RWPE1 (cell line): ENCODE measurements around the gene RHBDD3.
A peak's percentile ranks its signal among the peaks of the same experiment; 100 is the strongest.

Source experiments
- CTCF ChIA-PET: fragments of 350-600 bp; sonication (Branson Sonifier 250); formaldehyde crosslinking; extraction: SDS; loops from one replicate; lab custom pipeline; 2021; lab: Yijun Ruan, JAX
- POLR2A ChIA-PET: fragments of 400-600 bp; formaldehyde crosslinking; extraction: SDS; loops from one replicate; lab custom pipeline; 2020; ENCODE audit warnings: antibody characterized with exemption; ENCODE audit not compliant: low non-redundant PET; lab: Yijun Ruan, JAX
- DNase-seq: peaks from one replicate; pipeline ENCODE4 v3.0.0; 2012; ENCODE audit warnings: low spot score
- H3K27ac ChIP-seq: fragments of 450-650 bp; 2 replicates; pipeline ENCODE4 v1.5.1; 2017
- TF ChIP-seq, protein P1 (sequence below): fragments of 450-650 bp; conservative IDR thresholded peaks from 2 replicates; pipeline ENCODE4 v1.5.1; 2017; ENCODE audit warnings: low read depth, mild to moderate bottlenecking

Gene RHBDD3

DNA sequence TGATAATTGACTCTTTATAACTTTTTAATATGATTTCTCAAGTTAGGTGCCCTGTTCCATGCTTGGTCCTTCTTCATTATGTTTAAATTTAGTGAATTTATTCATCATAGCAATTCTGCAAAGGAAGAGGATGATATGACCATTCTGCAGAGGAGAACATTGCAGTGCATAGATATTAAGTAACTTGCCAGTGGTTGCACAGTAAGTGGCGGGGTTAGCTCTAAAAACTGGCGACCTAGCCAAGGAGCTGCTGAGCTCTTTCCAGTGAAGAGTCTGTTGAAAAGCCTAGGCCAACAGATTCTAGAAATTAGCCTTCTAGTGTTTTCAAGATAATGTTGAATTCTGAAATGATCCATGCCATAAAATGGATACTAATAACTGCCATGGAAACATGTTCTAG, 4.8 kb upstream of the RHBDD3 start:
- ChIA-PET CTCF (no interaction called here), POLR2A (no interaction called here)
- H3K27ac ChIP-seq: no peak overlapping the region
- TF ChIP-seq, protein P1, sequence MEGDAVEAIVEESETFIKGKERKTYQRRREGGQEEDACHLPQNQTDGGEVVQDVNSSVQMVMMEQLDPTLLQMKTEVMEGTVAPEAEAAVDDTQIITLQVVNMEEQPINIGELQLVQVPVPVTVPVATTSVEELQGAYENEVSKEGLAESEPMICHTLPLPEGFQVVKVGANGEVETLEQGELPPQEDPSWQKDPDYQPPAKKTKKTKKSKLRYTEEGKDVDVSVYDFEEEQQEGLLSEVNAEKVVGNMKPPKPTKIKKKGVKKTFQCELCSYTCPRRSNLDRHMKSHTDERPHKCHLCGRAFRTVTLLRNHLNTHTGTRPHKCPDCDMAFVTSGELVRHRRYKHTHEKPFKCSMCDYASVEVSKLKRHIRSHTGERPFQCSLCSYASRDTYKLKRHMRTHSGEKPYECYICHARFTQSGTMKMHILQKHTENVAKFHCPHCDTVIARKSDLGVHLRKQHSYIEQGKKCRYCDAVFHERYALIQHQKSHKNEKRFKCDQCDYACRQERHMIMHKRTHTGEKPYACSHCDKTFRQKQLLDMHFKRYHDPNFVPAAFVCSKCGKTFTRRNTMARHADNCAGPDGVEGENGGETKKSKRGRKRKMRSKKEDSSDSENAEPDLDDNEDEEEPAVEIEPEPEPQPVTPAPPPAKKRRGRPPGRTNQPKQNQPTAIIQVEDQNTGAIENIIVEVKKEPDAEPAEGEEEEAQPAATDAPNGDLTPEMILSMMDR: no peak
- no peak for DNase-seq

DNA sequence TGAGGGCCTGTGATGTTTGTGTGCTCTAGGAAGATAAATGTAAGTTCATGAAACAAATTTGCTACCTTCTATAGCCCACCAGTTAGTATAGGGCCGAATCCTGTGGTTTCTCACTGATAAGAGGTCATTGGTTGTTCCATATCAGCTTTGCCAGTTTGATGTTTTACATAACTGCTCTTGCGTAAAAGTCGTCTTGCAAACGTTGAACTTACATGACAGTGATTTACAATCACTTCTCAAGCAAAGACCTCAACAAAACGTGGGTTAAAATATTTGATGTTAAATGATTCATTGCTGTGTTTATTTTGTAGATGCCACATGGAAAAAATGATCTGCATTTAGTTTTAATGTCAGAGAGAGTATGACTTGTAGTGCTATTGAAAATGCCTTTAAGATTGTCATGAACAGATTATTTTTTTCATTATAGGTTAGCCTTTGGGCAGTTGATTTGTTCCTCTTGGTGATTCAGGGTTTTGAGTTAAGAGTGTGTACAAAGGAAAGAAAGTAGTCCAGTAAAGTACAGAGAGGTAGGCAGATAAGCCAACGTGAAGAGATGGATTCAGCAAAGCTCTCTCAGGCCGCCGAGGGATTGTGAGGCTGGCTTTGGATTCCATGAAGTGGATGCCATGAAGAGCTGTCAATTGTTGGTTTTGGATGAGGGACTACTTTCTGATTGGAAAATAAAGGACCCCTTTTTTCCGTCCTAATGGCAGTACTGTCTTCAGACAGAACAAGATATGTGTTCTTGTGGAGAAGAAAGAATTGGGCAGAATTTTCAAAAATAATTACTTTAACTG, 2.9 kb upstream of the RHBDD3 start:
- POLR2A ChIA-PET: no interaction called here
- DNase-seq: no peak
- H3K27ac ChIP-seq: no peak overlapping the region
- CTCF ChIA-PET: interaction anchor here (0.6 kb wide), 1 partner anchor 16 kb away, joined by 3 read pairs; no protein-coding TSS in a partner anchor
- TF ChIP-seq, protein P1: no peak

GRCh38 chr22:29269731-29270474, 2.1 kb upstream of the RHBDD3 start:
- CTCF ChIA-PET: no interaction called here

DNA sequence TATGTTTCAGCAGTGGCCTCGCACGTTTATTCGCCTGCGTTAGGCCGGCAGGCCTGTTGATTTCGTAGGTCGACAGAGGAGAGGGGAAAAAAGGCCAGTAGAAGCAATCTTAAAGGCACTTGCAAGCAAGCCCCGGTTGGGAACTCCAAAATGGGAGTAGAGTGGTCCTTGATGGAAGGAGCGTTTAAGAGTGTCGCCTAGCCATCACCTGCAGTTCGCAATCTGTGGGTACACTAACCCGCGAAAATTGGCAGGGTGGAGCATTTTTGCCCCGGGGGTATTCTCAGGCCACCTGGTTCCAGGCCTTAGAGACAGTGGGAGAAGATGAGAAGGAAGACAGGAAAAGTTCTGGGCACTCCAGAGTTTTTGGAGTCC, 1.4 kb upstream of the RHBDD3 start:
- POLR2A ChIA-PET: no interaction called here
- TF ChIP-seq, protein P1: no peak
- peak overlapping the region; percentile 91 for H3K27ac ChIP-seq
- CTCF ChIA-PET: no interaction called here
- no peak for DNase-seq

More at GRCh38 chr22:29269731-29270474, 2.1 kb upstream of the RHBDD3 start:
- DNase-seq: no peak
- POLR2A ChIA-PET: no interaction called here
- peak overlapping the region; percentile 91; the same call in 1 of the 2 replicates for H3K27ac ChIP-seq
- TF ChIP-seq, protein P1: no peak

DNA sequence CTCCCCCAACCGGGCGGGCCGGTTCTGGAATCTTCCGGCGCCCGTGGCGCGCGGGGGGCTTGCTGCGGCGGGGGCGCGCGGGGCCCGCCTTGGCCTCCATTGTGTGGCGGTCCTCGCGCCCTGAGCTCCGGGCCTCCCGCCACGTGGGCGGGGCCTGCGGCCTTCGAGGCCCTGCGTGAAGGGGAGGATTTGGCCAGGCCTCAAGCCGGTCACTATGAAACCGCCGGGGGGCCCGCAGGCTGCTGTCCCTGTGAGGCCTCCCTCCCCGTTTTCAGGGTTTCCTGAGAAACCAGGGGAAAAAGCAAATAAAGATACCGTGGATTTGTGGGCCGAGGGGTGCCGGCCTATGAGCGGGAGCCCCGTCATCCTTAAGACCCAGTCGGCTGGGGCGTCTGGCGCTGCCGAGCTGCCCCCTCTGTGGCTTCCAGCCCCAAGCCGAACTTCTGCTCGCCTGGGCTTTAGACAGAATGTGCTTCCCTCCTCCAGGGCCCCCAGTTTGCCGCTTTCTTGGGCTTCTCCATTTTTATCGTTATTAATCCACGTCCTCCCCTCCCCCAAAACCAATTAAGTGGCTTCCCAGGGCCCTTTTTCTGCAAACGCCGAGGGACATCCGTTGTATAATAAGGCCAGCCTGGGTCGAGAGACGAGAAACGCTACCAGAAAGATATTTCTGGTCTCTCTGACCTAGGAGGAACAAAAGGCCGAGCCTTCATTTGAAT, 889 bp upstream of the RHBDD3 start:
- peak overlapping the region; percentile 91 for H3K27ac ChIP-seq
- POLR2A ChIA-PET: no interaction called here
- CTCF ChIA-PET: no interaction called here
- TF ChIP-seq, protein P1: no peak
- DNase-seq: peak; percentile 32

- ChIA-PET CTCF (no interaction called here), POLR2A (no interaction called here)
- TF ChIP-seq, protein P1: no peak
- DNase-seq: no peak
- H3K27ac ChIP-seq: peak overlapping the region; percentile 91
These were observed 321 bp downstream of the RHBDD3 start for GRCh38 chr22:29267462-29267857.
